Measurements from ENCODE around the gene ACTR3C. TPM values are rescaled to one million over a fixed set of nuclear protein-coding genes. Genes with fewer than 3 reads are reported as not detected.

The ACTR3C gene
- total RNA-seq, 1 experiment from 2014 or later = 0.48 TPM

- H3K4me1 ChIP-seq (ENCODE audit: low read length) = peaks cover 32% of the 10 kb centered on the region
- no peaks in the 10 kb centered on the region for H3K9me3 ChIP-seq (ENCODE audit: low read length)
- H3K9me2 ChIP-seq (replicated peaks; ENCODE audit: insufficient read depth, low read length) = no peaks in the 10 kb centered on the region
- peak overlapping the region; percentile 90 for H3K4me2 ChIP-seq (ENCODE audit: low read depth, low read length, poor library complexity, severe bottlenecking)
- H3K36me3 ChIP-seq (ENCODE audit: insufficient read depth, low read length) = peaks cover 13% of the 10 kb centered on the region
- H3K9ac ChIP-seq (ENCODE audit: low read length) = peak overlapping the region; percentile 99
- no peaks in the 10 kb centered on the region for H3K27me3 ChIP-seq (ENCODE audit: low read length)
- peak; percentile 83 for DNase-seq
- peaks cover 12% of the 10 kb centered on the region; the same call in 1 of the 2 replicates for H4K20me1 ChIP-seq (ENCODE audit: insufficient read depth, low read depth, low read length)
- H2AFZ ChIP-seq (ENCODE audit: low read length) = peak overlapping the region; percentile 88
- H3K79me2 ChIP-seq (ENCODE audit: low read length) = peaks cover 22% of the 10 kb centered on the region
- H3K4me3 ChIP-seq (ENCODE audit: low read length) = peak overlapping the region; percentile 99
- peak overlapping the region; percentile 69 for H3K27ac ChIP-seq (ENCODE audit: low read length)
Measured at GRCh38 chr7:150368884-150369747, 45.8 kb upstream of the ACTR3C start.

- H3K9me3 ChIP-seq (ENCODE audit: low read length) = no peaks in the 10 kb centered on the region
- peak within 1 kb of the TSS; percentile 88 for H2AFZ ChIP-seq (ENCODE audit: low read length)
- H3K4me3 ChIP-seq (ENCODE audit: low read length) = peak within 1 kb of the TSS; percentile 99
- H3K4me1 ChIP-seq (ENCODE audit: low read length) = peaks cover 37% of the 10 kb centered on the region
- peak within 1 kb of the TSS; percentile 69 for H3K27ac ChIP-seq (ENCODE audit: low read length)
- peaks cover 5% of the 10 kb centered on the region; the same call in 1 of the 2 replicates for H3K36me3 ChIP-seq (ENCODE audit: insufficient read depth, low read length)
- H3K4me2 ChIP-seq (ENCODE audit: low read depth, low read length, poor library complexity, severe bottlenecking) = peak within 1 kb of the TSS; percentile 90
- no peaks in the 10 kb centered on the region for H3K9me2 ChIP-seq (replicated peaks; ENCODE audit: insufficient read depth, low read length)
- peak within 1 kb of the TSS; percentile 99 for H3K9ac ChIP-seq (ENCODE audit: low read length)
- peaks cover 4% of the 10 kb centered on the region; the same call in 1 of the 2 replicates for H4K20me1 ChIP-seq (ENCODE audit: insufficient read depth, low read depth, low read length)
- H3K27me3 ChIP-seq (ENCODE audit: low read length) = no peaks in the 10 kb centered on the region
- H3K79me2 ChIP-seq (ENCODE audit: low read length) = peaks cover 22% of the 10 kb centered on the region
- peak; percentile 92 for DNase-seq
Measured at GRCh38 chr7:150368096-150368883, 44.9 kb upstream of the ACTR3C start, which contains the start of gene REPIN1. REPIN1 (plus strand) TSS chr7:150368822; CDS start chr7:150369712, 890 bp downstream.

- Histone ChIP-seq H4K20me1 (ENCODE audit: insufficient read depth, low read depth, low read length) (no peaks in the 10 kb centered on the region; the same call in 1 of the 2 replicates), H2AFZ (ENCODE audit: low read length) (peak overlapping the region; percentile 67), H3K4me2 (ENCODE audit: low read depth, low read length, poor library complexity, severe bottlenecking) (peak overlapping the region; percentile 90), H3K79me2 (ENCODE audit: low read length) (peaks cover 22% of the 10 kb centered on the region), H3K27ac (ENCODE audit: low read length) (no peak overlapping the region), H3K27me3 (ENCODE audit: low read length) (no peaks in the 10 kb centered on the region), H3K9ac (ENCODE audit: low read length) (peak overlapping the region; percentile 99), H3K4me1 (ENCODE audit: low read length) (peaks cover 37% of the 10 kb centered on the region), H3K36me3 (ENCODE audit: insufficient read depth, low read length) (0 out of 2 replicates have a peak, but pooled peaks cover 5% of the 10 kb centered on the region), H3K9me3 (ENCODE audit: low read length) (no peaks in the 10 kb centered on the region), H3K4me3 (ENCODE audit: low read length) (peak overlapping the region; percentile 99), H3K9me2 (replicated peaks; ENCODE audit: insufficient read depth, low read length) (no peaks in the 10 kb centered on the region)
- DNase-seq = no peak
Measured at GRCh38 chr7:150367677-150368095, 44.3 kb upstream of the ACTR3C start.

GRCh38 chr7:150365673-150366398, 42.5 kb upstream of the ACTR3C start:
- Histone ChIP-seq H3K9me3 (ENCODE audit: low read length) (no peaks in the 10 kb centered on the region), H2AFZ (ENCODE audit: low read length) (peak overlapping the region; percentile 34; the same call in 1 of the 2 replicates), H3K79me2 (ENCODE audit: low read length) (peaks cover 19% of the 10 kb centered on the region), H3K9me2 (replicated peaks; ENCODE audit: insufficient read depth, low read length) (no peaks in the 10 kb centered on the region), H3K4me3 (ENCODE audit: low read length) (no peak overlapping the region), H4K20me1 (ENCODE audit: insufficient read depth, low read depth, low read length) (no peaks in the 10 kb centered on the region), H3K27ac (ENCODE audit: low read length) (no peak overlapping the region), H3K4me1 (ENCODE audit: low read length) (peaks cover 37% of the 10 kb centered on the region), H3K36me3 (ENCODE audit: insufficient read depth, low read length) (0 out of 2 replicates have a peak, but pooled peaks cover 3% of the 10 kb centered on the region), H3K27me3 (ENCODE audit: low read length) (no peaks in the 10 kb centered on the region), H3K9ac (ENCODE audit: low read length) (no peak overlapping the region), H3K4me2 (ENCODE audit: low read depth, low read length, poor library complexity, severe bottlenecking) (no peak overlapping the region)
- no peak for DNase-seq

- DNase-seq = no peak
- no peaks in the 10 kb centered on the region for H3K36me3 ChIP-seq (ENCODE audit: insufficient read depth, low read length)
- peaks cover 34% of the 10 kb centered on the region for H3K4me1 ChIP-seq (ENCODE audit: low read length)
- H3K9ac ChIP-seq (ENCODE audit: low read length) = no peak overlapping the region
- no peak overlapping the region for H3K4me3 ChIP-seq (ENCODE audit: low read length)
- no peaks in the 10 kb centered on the region for H3K9me3 ChIP-seq (ENCODE audit: low read length)
- no peaks in the 10 kb centered on the region for H3K27me3 ChIP-seq (ENCODE audit: low read length)
- H3K4me2 ChIP-seq (ENCODE audit: low read depth, low read length, poor library complexity, severe bottlenecking) = no peak overlapping the region
- H3K9me2 ChIP-seq (replicated peaks; ENCODE audit: insufficient read depth, low read length) = no peaks in the 10 kb centered on the region
- H3K79me2 ChIP-seq (ENCODE audit: low read length) = peaks cover 13% of the 10 kb centered on the region
- H4K20me1 ChIP-seq (ENCODE audit: insufficient read depth, low read depth, low read length) = no peaks in the 10 kb centered on the region
- H3K27ac ChIP-seq (ENCODE audit: low read length) = no peak overlapping the region
- H2AFZ ChIP-seq (ENCODE audit: low read length) = no peak overlapping the region
Measured at GRCh38 chr7:150365194-150365593, 41.8 kb upstream of the ACTR3C start.

- Histone ChIP-seq H2AFZ (ENCODE audit: low read length) (no peak overlapping the region), H3K27me3 (ENCODE audit: low read length) (no peaks in the 10 kb centered on the region), H3K27ac (ENCODE audit: low read length) (no peak overlapping the region), H3K9me3 (ENCODE audit: low read length) (no peaks in the 10 kb centered on the region), H3K9ac (ENCODE audit: low read length) (no peak overlapping the region), H3K4me2 (ENCODE audit: low read depth, low read length, poor library complexity, severe bottlenecking) (no peak overlapping the region), H3K4me1 (ENCODE audit: low read length) (peaks cover 27% of the 10 kb centered on the region), H3K4me3 (ENCODE audit: low read length) (no peak overlapping the region), H4K20me1 (ENCODE audit: insufficient read depth, low read depth, low read length) (no peaks in the 10 kb centered on the region), H3K79me2 (ENCODE audit: low read length) (peaks cover under 1% of the 10 kb centered on the region; the same call in 1 of the 2 replicates), H3K9me2 (replicated peaks; ENCODE audit: insufficient read depth, low read length) (no peaks in the 10 kb centered on the region), H3K36me3 (ENCODE audit: insufficient read depth, low read length) (no peaks in the 10 kb centered on the region)
- no peak for DNase-seq
Measured at GRCh38 chr7:150363872-150364271, 40.5 kb upstream of the ACTR3C start.

- H3K27me3 ChIP-seq (ENCODE audit: low read length) = no peaks in the 10 kb centered on the region
- H3K9me3 ChIP-seq (ENCODE audit: low read length) = no peaks in the 10 kb centered on the region
- H3K4me1 ChIP-seq (ENCODE audit: low read length) = peaks cover 26% of the 10 kb centered on the region
- H4K20me1 ChIP-seq (ENCODE audit: insufficient read depth, low read depth, low read length) = no peaks in the 10 kb centered on the region
- no peaks in the 10 kb centered on the region for H3K9me2 ChIP-seq (replicated peaks; ENCODE audit: insufficient read depth, low read length)
- H3K9ac ChIP-seq (ENCODE audit: low read length) = no peak overlapping the region
- no peak overlapping the region for H2AFZ ChIP-seq (ENCODE audit: low read length)
- H3K79me2 ChIP-seq (ENCODE audit: low read length) = no peaks in the 10 kb centered on the region
- no peaks in the 10 kb centered on the region for H3K36me3 ChIP-seq (ENCODE audit: insufficient read depth, low read length)
- no peak overlapping the region for H3K4me2 ChIP-seq (ENCODE audit: low read depth, low read length, poor library complexity, severe bottlenecking)
- no peak overlapping the region for H3K4me3 ChIP-seq (ENCODE audit: low read length)
- H3K27ac ChIP-seq (ENCODE audit: low read length) = no peak overlapping the region
- DNase-seq = no peak
Measured at GRCh38 chr7:150363370-150363769, 40.0 kb upstream of the ACTR3C start.
